K562 (cell line): Measurements from ENCODE around the gene UBE3D. TPM values are rescaled to one million over a fixed set of nuclear protein-coding genes. Genes with fewer than 3 reads are reported as not detected.

Experiments used
- ADNP ChIP-seq: fragments of 200-800 bp; sonication (Bioruptor generic); IDR thresholded peaks from 2 replicates; pipeline ENCODE4 v1.6.1; 2016; ENCODE audit warnings: missing genetic modification characterization, missing compliant biosample characterization
- FOXA1 ChIP-seq: fragments of 450-650 bp; IDR thresholded peaks from 2 replicates; pipeline ENCODE4 v1.6.1; 2016; ENCODE audit warnings: mild to moderate bottlenecking, borderline replicate concordance
- KLF16 ChIP-seq: IDR thresholded peaks from 2 replicates; pipeline ENCODE4 v1.6.1; 2016; ENCODE audit warnings: antibody characterized with exemption
- MCM5 ChIP-seq: fragments of 450-650 bp; IDR thresholded peaks from 2 replicates; pipeline ENCODE4 v1.6.1; 2016; ENCODE audit warnings: low read depth
- NFE2L1 ChIP-seq: fragments of 450-650 bp; IDR thresholded peaks from 2 replicates; pipeline ENCODE4 v1.6.1; 2016; ENCODE audit warnings: missing genetic modification characterization, low read depth, mild to moderate bottlenecking, missing compliant biosample characterization, moderate library complexity, borderline replicate concordance
- NONO ChIP-seq, 2 experiments: fragments of 200-400 bp in 1 of 2; fragments of 450-650 bp in 1 of 2; formaldehyde crosslinking in 1 of 2; IDR thresholded peaks; 2 replicates each; pipeline ENCODE4 v1.6.1; 2017; ENCODE audit warnings: low read depth in 2 of 2, mild to moderate bottlenecking in 2 of 2, moderate library complexity in 2 of 2, low read length in 1 of 2
- NR3C1 ChIP-seq: sonication (generic); formaldehyde crosslinking; IDR thresholded peaks from 2 replicates; pipeline ENCODE4 v1.8.1; 2022; ENCODE audit warnings: missing genetic modification reagents
- PHB ChIP-seq: fragments of 250-450 bp; sonication (Bioruptor Pico); IDR thresholded peaks from 2 replicates; pipeline ENCODE4 v1.5.0; 2021
- SIRT6 ChIP-seq: IDR thresholded peaks from one replicate; pipeline ENCODE4 v1.6.1; 2012; ENCODE audit warnings: low read depth, mild to moderate bottlenecking, control low read depth, inconsistent platforms, low read length, moderate library complexity
- TEAD2 ChIP-seq: fragments of 450-650 bp; IDR thresholded peaks from 2 replicates; pipeline ENCODE4 v1.6.1; 2016; ENCODE audit warnings: missing genetic modification characterization, control low read depth, missing compliant biosample characterization
- WHSC1 ChIP-seq: IDR thresholded peaks from one replicate; pipeline ENCODE4 v1.6.1; 2012; ENCODE audit warnings: low read length, control low read depth, inconsistent platforms
- XRCC4 ChIP-seq: IDR thresholded peaks from one replicate; pipeline ENCODE4 v1.6.1; 2011; ENCODE audit not compliant: insufficient read depth, insufficient read length; ENCODE audit errors: extremely low read depth
- YY1 ChIP-seq, 3 experiments: IDR thresholded peaks; 2 replicates each; pipeline ENCODE4 v1.6.1; 2011; ENCODE audit warnings: low read length in 2 of 3, mild to moderate bottlenecking in 2 of 3, moderate library complexity in 2 of 3, borderline replicate concordance in 1 of 3, control low read depth in 1 of 3, low read depth in 1 of 3; ENCODE audit not compliant: insufficient read depth in 3 of 3, insufficient replicate concordance in 2 of 3, control insufficient read depth in 1 of 3, insufficient read length in 1 of 3; ENCODE audit errors: extremely low read depth in 1 of 3
- ZNF780A ChIP-seq: fragments of 250-450 bp; sonication (Bioruptor Pico); IDR thresholded peaks from 2 replicates; pipeline ENCODE4 v1.5.0; 2021; ENCODE audit warnings: mild to moderate bottlenecking
- polyA plus RNA-seq, 8 experiments: library from polyadenylated mRNA; depleted of rRNA in 4 of 8; stranded (reverse) in 5 of 8; unstranded in 3 of 8; fragments of >200 nt; fragmentation: Nextera tagmentation in 2 of 8; fragmentation: Illumina TruSeq in 1 of 8; extraction: Ambion mirVana in 2 of 8; extraction: Trizol in 1 of 8; gene quantifications; 2 replicates each; pipeline versions ENCODE4 v1.2.1 to v1.2.3, GENCODE V29; 2011 to 2014; ENCODE audit warnings: inconsistent platforms in 1 of 8, missing spikeins in 1 of 8
- total RNA-seq, 7 experiments: library from RNA; depleted of rRNA in 6 of 7; stranded (reverse); fragments of >200 nt in 6 of 7; fragmentation: Illumina TruSeq in 2 of 7; extraction: Trizol in 2 of 7; gene quantifications; 2 replicates each; pipeline versions ENCODE4 v1.2.1 to v1.2.3, GENCODE V29; 2011 to 2021; ENCODE audit warnings: low replicate concordance in 1 of 7
- TF ChIP-seq, protein P1 (sequence below), 2 experiments: IDR thresholded peaks in 1 of 2; conservative IDR thresholded peaks in 1 of 2; 2 replicates each; pipeline ENCODE4 v1.6.1; 2016; ENCODE audit warnings: low read depth in 2 of 2, mild to moderate bottlenecking in 1 of 2, missing compliant biosample characterization in 1 of 2, missing genetic modification characterization in 1 of 2, moderate library complexity in 1 of 2
- TF ChIP-seq, protein P2 (sequence below): fragments of 450-650 bp; IDR thresholded peaks from 2 replicates; pipeline ENCODE4 v1.7.1; 2018; ENCODE audit warnings: mild to moderate bottlenecking, low read depth; ENCODE audit not compliant: partially characterized antibody
- TF ChIP-seq, protein P3 (sequence below): fragments of 250-450 bp; sonication (Bioruptor Pico); IDR thresholded peaks from 2 replicates; pipeline ENCODE4 v1.4.0; 2020; ENCODE audit warnings: mild to moderate bottlenecking, moderate library complexity

The UBE3D gene
- total and polyA plus RNA-seq, 9 of the 15 experiments (the other 6 are each of a cell fraction or from before 2014, with no cell fraction given) = 9.4 to 17.6 (median 11.9) TPM

DNA sequence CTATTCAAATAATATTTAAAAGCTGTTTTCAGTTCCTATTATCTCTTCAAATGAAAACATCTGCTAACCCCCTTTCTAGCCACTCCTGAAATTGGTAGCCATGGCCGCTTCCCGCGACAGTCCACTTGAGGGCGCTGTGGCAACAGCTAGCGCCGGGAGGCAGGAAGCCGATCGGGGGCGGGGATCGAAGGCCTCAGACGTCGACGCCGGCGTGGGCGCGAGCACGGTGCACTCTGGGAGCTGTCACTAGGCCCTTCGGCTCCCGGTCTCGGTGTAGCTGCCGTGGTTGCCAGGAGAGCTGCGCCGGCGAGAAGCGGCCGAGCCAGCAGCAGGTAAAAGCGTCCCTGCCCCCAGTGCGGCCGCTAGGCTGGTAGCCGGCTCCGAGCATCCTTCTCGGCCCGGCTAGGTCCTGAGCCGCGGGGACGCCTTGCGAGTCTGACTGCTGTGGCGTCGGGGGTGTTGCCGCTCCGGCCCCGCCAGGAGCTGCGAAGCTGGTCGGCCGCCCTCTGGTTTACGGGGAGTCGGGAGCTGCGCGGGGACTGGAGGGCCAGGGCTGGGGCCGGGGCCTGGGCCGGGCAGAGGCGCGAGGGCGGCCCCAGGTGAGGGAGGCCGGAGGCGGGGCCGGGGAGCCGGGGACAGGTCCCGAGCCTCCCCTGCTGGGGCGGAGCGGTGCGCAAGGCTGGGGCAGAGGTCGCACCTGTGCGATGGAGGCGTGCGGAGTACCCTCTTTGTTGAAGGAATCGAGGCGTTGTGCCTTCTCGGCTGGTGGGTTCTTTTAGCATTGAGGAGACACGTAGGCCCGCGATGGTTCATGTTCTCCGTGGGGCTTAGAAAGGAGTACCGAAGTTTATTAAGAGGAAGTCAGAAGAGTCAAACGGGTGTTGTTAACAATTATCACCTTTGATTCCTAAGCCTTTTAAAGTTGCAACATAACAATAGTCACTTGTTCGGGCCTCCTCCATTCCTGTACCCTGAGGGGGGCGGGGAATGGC, 2.1 kb upstream of the UBE3D start, which contains the start of gene DOP1A (continued):
- TF ChIP-seq, protein P1, sequence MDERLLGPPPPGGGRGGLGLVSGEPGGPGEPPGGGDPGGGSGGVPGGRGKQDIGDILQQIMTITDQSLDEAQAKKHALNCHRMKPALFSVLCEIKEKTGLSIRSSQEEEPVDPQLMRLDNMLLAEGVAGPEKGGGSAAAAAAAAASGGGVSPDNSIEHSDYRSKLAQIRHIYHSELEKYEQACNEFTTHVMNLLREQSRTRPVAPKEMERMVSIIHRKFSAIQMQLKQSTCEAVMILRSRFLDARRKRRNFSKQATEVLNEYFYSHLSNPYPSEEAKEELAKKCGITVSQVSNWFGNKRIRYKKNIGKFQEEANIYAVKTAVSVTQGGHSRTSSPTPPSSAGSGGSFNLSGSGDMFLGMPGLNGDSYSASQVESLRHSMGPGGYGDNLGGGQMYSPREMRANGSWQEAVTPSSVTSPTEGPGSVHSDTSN (CRISPR knock-in tag; IDR thresholded peaks at IDR 0.05; ENCODE audit: low read depth) = no peak
- TF ChIP-seq, protein P1 (tag; conservative IDR thresholded peaks at IDR 0.05; ENCODE audit: low read depth) = no peak
- TF ChIP-seq KLF16 = 0 out of 2 replicates have a peak, but pooled peaks have one; percentile 33
- TF ChIP-seq ADNP (tag) = no peak
- TF ChIP-seq YY1 (IDR thresholded peaks at IDR 0.05; ENCODE audit: borderline replicate concordance in 1 of 3, control insufficient read depth in 1 of 3, extremely low read depth in 1 of 3, insufficient read depth in 3 of 3, insufficient read length in 1 of 3, insufficient replicate concordance in 2 of 3, low read depth in 1 of 3, low read length in 2 of 3) = peak in 2 of 3 experiments; percentile 78 to 85
- no peak for TF ChIP-seq XRCC4
- TF ChIP-seq NONO (IDR thresholded peaks at IDR 0.05; ENCODE audit: low read depth in 2 of 2, low read length in 1 of 2) = no peak
- TF ChIP-seq, protein P2, sequence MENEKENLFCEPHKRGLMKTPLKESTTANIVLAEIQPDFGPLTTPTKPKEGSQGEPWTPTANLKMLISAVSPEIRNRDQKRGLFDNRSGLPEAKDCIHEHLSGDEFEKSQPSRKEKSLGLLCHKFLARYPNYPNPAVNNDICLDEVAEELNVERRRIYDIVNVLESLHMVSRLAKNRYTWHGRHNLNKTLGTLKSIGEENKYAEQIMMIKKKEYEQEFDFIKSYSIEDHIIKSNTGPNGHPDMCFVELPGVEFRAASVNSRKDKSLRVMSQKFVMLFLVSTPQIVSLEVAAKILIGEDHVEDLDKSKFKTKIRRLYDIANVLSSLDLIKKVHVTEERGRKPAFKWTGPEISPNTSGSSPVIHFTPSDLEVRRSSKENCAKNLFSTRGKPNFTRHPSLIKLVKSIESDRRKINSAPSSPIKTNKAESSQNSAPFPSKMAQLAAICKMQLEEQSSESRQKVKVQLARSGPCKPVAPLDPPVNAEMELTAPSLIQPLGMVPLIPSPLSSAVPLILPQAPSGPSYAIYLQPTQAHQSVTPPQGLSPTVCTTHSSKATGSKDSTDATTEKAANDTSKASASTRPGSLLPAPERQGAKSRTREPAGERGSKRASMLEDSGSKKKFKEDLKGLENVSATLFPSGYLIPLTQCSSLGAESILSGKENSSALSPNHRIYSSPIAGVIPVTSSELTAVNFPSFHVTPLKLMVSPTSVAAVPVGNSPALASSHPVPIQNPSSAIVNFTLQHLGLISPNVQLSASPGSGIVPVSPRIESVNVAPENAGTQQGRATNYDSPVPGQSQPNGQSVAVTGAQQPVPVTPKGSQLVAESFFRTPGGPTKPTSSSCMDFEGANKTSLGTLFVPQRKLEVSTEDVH = no peak
- no peak for TF ChIP-seq WHSC1
- no peak for TF ChIP-seq PHB
- no peak for TF ChIP-seq ZNF780A (CRISPR knock-in tag)
- no peak for TF ChIP-seq FOXA1
- TF ChIP-seq MCM5 = no peak
- no peak for TF ChIP-seq SIRT6
- no peak for TF ChIP-seq NR3C1 (CRISPR knock-in tag)
- TF ChIP-seq NFE2L1 (tag) = no peak
- TF ChIP-seq, protein P3, sequence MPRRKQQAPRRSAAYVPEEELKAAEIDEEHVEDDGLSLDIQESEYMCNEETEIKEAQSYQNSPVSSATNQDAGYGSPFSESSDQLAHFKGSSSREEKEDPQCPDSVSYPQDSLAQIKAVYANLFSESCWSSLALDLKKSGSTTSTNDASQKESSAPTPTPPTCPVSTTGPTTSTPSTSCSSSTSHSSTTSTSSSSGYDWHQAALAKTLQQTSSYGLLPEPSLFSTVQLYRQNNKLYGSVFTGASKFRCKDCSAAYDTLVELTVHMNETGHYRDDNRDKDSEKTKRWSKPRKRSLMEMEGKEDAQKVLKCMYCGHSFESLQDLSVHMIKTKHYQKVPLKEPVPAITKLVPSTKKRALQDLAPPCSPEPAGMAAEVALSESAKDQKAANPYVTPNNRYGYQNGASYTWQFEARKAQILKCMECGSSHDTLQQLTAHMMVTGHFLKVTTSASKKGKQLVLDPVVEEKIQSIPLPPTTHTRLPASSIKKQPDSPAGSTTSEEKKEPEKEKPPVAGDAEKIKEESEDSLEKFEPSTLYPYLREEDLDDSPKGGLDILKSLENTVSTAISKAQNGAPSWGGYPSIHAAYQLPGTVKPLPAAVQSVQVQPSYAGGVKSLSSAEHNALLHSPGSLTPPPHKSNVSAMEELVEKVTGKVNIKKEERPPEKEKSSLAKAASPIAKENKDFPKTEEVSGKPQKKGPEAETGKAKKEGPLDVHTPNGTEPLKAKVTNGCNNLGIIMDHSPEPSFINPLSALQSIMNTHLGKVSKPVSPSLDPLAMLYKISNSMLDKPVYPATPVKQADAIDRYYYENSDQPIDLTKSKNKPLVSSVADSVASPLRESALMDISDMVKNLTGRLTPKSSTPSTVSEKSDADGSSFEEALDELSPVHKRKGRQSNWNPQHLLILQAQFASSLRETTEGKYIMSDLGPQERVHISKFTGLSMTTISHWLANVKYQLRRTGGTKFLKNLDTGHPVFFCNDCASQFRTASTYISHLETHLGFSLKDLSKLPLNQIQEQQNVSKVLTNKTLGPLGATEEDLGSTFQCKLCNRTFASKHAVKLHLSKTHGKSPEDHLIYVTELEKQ = no peak
- no peak for TF ChIP-seq TEAD2 (tag)
